ENCODE data around the gene MZF1. TPM values are rescaled to one million over a fixed set of nuclear protein-coding genes. Genes with fewer than 3 reads are reported as not detected.

Gene MZF1
- total RNA-seq, 1 experiment from 2014 or later: 18.0 TPM

DNA sequence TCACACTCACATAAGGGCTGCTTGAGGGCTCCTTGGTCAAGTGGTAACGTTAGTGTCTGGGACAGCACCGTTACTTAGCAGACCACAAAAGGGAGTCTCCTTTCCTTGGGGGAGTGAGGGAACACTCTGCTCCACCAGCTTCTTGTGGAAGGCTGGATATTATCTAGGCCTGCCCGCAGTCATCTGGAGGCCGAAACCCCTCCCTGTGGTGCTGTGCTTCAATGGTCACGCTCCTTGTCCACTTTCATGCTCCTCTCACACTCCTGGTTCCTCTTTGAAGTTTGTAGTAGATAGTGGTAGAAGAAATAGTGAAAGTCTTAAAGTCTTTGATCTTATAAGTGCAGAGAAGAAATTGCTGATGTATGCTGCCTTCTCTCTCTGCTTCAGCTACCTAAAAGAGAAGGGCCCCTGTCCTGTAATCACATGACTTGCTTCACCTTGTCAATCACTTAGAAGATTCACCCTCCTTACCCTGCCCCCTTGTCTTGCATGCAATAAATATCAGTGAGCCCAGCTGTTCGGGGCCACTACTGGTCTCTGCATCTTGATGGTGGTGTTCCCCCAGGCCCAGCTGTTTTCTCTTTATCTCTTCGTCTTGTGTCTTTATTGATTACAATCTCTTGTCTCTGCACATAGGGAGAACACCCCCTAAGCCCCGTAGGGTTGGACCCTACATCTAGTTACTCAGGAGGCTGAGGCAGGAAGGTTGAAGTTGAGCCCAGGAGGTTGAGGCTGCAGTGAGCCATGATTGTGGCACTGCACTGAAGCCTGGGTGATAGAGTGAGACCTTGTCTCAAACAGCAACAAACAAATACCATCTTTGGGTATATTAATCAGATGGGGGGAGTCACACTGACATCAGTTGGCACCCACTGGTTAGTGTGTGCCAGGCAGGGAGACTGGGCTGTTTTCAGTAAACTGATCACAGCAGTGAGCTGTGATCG, 11.6 kb upstream of the MZF1 start:
- intact Hi-C loops (cut with micrococcal nuclease): no loop called here
- H3K4me2 ChIP-seq (ENCODE audit: low read length): no peak overlapping the region
- H3K27me3 ChIP-seq (ENCODE audit: low read length): no peaks in the 10 kb centered on the region
- no peak overlapping the region for H3K9ac ChIP-seq (ENCODE audit: low read length)
- no peak for ATAC-seq
- no peak overlapping the region for H3K27ac ChIP-seq (ENCODE audit: low read length)
- peaks cover 2% of the 10 kb centered on the region for H3K36me3 ChIP-seq (ENCODE audit: low read depth, low read length)
- no peaks in the 10 kb centered on the region; the same call in 1 of the 2 replicates for H3K4me1 ChIP-seq (ENCODE audit: insufficient read depth, low read length)
- ChIA-PET CTCF (no interaction called here), POLR2A (ENCODE audit: unreplicated experiment) (no interaction called here)
- no peaks in the 10 kb centered on the region for H4K20me1 ChIP-seq (ENCODE audit: low read length)
- no peaks in the 10 kb centered on the region for H3K9me3 ChIP-seq (ENCODE audit: low read length)
- no peak overlapping the region for H3K4me3 ChIP-seq (ENCODE audit: low read length)
- no peaks in the 10 kb centered on the region; the same call in 1 of the 2 replicates for H3K79me2 ChIP-seq (ENCODE audit: low read length)
- TF ChIP-seq EZH2 (IDR thresholded peaks at IDR 0.05; ENCODE audit: low read length, unreplicated experiment) (no peak), EZH2phosphoT487 (IDR thresholded peaks at IDR 0.05; ENCODE audit: borderline replicate concordance, low read length) (no peak)
- TF ChIP-seq, protein P1, sequence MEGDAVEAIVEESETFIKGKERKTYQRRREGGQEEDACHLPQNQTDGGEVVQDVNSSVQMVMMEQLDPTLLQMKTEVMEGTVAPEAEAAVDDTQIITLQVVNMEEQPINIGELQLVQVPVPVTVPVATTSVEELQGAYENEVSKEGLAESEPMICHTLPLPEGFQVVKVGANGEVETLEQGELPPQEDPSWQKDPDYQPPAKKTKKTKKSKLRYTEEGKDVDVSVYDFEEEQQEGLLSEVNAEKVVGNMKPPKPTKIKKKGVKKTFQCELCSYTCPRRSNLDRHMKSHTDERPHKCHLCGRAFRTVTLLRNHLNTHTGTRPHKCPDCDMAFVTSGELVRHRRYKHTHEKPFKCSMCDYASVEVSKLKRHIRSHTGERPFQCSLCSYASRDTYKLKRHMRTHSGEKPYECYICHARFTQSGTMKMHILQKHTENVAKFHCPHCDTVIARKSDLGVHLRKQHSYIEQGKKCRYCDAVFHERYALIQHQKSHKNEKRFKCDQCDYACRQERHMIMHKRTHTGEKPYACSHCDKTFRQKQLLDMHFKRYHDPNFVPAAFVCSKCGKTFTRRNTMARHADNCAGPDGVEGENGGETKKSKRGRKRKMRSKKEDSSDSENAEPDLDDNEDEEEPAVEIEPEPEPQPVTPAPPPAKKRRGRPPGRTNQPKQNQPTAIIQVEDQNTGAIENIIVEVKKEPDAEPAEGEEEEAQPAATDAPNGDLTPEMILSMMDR (conservative IDR thresholded peaks at IDR 0.05; ENCODE audit: low read depth, low read length): no peak
- H3K9me2 ChIP-seq (replicated peaks; ENCODE audit: low read length): no peaks in the 10 kb centered on the region
- H2AFZ ChIP-seq (ENCODE audit: low read length): no peak overlapping the region
- no peak for DNase-seq
- BruUV-seq (replicated peaks): no TSS peak
- H3F3A ChIP-seq (ENCODE audit: low read length, unreplicated experiment): no peaks in the 10 kb centered on the region

GRCh38 chr19:58582985-58583384, 9.8 kb upstream of the MZF1 start:
- H3K4me1 ChIP-seq (ENCODE audit: insufficient read depth, low read length): no peaks in the 10 kb centered on the region; the same call in 1 of the 2 replicates
- H3F3A ChIP-seq (ENCODE audit: low read length, unreplicated experiment): no peaks in the 10 kb centered on the region
- no peak overlapping the region for H2AFZ ChIP-seq (ENCODE audit: low read length)
- no peak overlapping the region for H3K4me2 ChIP-seq (ENCODE audit: low read length)
- ChIA-PET CTCF (no interaction called here), POLR2A (ENCODE audit: unreplicated experiment) (no interaction called here)
- H3K4me3 ChIP-seq (ENCODE audit: low read length): no peak overlapping the region
- no peaks in the 10 kb centered on the region for H3K27me3 ChIP-seq (ENCODE audit: low read length)
- no peak for DNase-seq
- TSS peak; percentile 3 for BruUV-seq (replicated peaks)
- H3K79me2 ChIP-seq (ENCODE audit: low read length): peaks cover 13% of the 10 kb centered on the region; the same call in 1 of the 2 replicates
- TF ChIP-seq EZH2phosphoT487 (IDR thresholded peaks at IDR 0.05; ENCODE audit: borderline replicate concordance, low read length): no peak
- TF ChIP-seq, protein P1 (conservative IDR thresholded peaks at IDR 0.05; ENCODE audit: low read depth, low read length): no peak
- TF ChIP-seq EZH2 (IDR thresholded peaks at IDR 0.05; ENCODE audit: low read length, unreplicated experiment): no peak
- H3K9ac ChIP-seq (ENCODE audit: low read length): no peak overlapping the region
- no peaks in the 10 kb centered on the region for H4K20me1 ChIP-seq (ENCODE audit: low read length)
- ATAC-seq: no peak
- H3K9me3 ChIP-seq (ENCODE audit: low read length): no peaks in the 10 kb centered on the region
- H3K27ac ChIP-seq (ENCODE audit: low read length): no peak overlapping the region
- intact Hi-C loops (cut with micrococcal nuclease): no loop called here
- no peaks in the 10 kb centered on the region for H3K9me2 ChIP-seq (replicated peaks; ENCODE audit: low read length)
- peaks cover 2% of the 10 kb centered on the region for H3K36me3 ChIP-seq (ENCODE audit: low read depth, low read length)
